ENCODE measurements around the gene KRTAP5-3. TPM values are rescaled to one million over a fixed set of nuclear protein-coding genes. Genes with fewer than 3 reads are reported as not detected.

The KRTAP5-3 gene
- total and polyA plus RNA-seq, 2 donors (not counting 1 experiment from before 2014, with no cell fraction given): not detected

- ATAC-seq (ENCODE audit: low read depth) (no peak), DNase-seq (no peak)
- Histone ChIP-seq H3K4me2 (replicated peaks; ENCODE audit: low read depth, low read length, poor library complexity, severe bottlenecking) (no peak overlapping the region), H3K4me3 (ENCODE audit: control extremely low read depth in 1 of 5, extremely low read depth in 1 of 5, insufficient read depth in 1 of 5, low read depth in 2 of 5, low read length in 4 of 5) (no peak overlapping the region), H4K20me1 (ENCODE audit: control insufficient read depth, insufficient read depth, low read length, poor library complexity, severe bottlenecking) (no peaks in the 10 kb centered on the region), H3K27ac (ENCODE audit: low read length in 2 of 2) (no peak overlapping the region), H2AFZ (ENCODE audit: insufficient read depth, low read depth, low read length, poor library complexity, severe bottlenecking) (no peak overlapping the region), H3K36me3 (replicated peaks in 1 of 2; ENCODE audit: control extremely low read depth in 1 of 2, control insufficient read depth in 1 of 2, extremely low read depth in 1 of 2, insufficient read depth in 2 of 2, low read length in 1 of 2) (no peaks in the 10 kb centered on the region), H3K79me2 (ENCODE audit: control insufficient read depth, insufficient read depth, low read length) (no peaks in the 10 kb centered on the region), H3K9me3 (ENCODE audit: control extremely low read depth in 1 of 3, control insufficient read depth in 2 of 3, insufficient read depth in 1 of 3, low read length in 2 of 3) (no peaks in the 10 kb centered on the region), H3K4me1 (ENCODE audit: control insufficient read depth in 2 of 2, insufficient read depth in 2 of 2, low read length in 2 of 2) (no peaks in the 10 kb centered on the region), H3K27me3 (replicated peaks in 1 of 4; ENCODE audit: control extremely low read depth in 1 of 4, control insufficient read depth in 3 of 4, insufficient read depth in 4 of 4, low read length in 3 of 4) (peaks cover 0 to 10% (median 0%) of the 10 kb centered on the region in 4 experiments), H3K9ac (ENCODE audit: low read length) (no peak overlapping the region)
- Mint-ChIP-seq H3K27me3 (peaks cover 13% of the 10 kb centered on the region), H3K4me1 (no peaks in the 10 kb centered on the region), H3K9me3 (ENCODE audit: insufficient read depth) (no peaks in the 10 kb centered on the region), H3K27ac (no peak overlapping the region), H3K4me3 (no peak overlapping the region)
- POLR2A ChIA-PET: no interaction called here
- no peak for TF ChIP-seq CTCF (IDR thresholded peaks at IDR 0.05)
- TF ChIP-seq EZH2 (IDR thresholded peaks at IDR 0.05; ENCODE audit: borderline replicate concordance, insufficient read depth, low read depth, low read length, poor library complexity, severe bottlenecking): no peak
- CTCF ChIA-PET: no interaction called here
- 43% methylated on average over 12 of the region's 12 CpGs for WGBS (ENCODE audit: insufficient coverage)
- intact Hi-C loops (cut with micrococcal nuclease): no loop called here
Measured at GRCh38 chr11:1645357-1645821, 37.1 kb upstream of the KRTAP5-3 start.

GRCh38 chr11:1644601-1645356 is 36.5 kb upstream of the KRTAP5-3 start:
- DNase-seq: no peak
- no peak overlapping the region for H3K9ac ChIP-seq (ENCODE audit: low read length)
- peaks cover 18% of the 10 kb centered on the region for H3K27me3 Mint-ChIP-seq
- no peak overlapping the region for H3K4me3 ChIP-seq (ENCODE audit: control extremely low read depth in 1 of 5, extremely low read depth in 1 of 5, insufficient read depth in 1 of 5, low read depth in 2 of 5, low read length in 4 of 5)
- H3K27me3 ChIP-seq (replicated peaks in 1 of 4; ENCODE audit: control extremely low read depth in 1 of 4, control insufficient read depth in 3 of 4, insufficient read depth in 4 of 4, low read length in 3 of 4): peaks cover 0 to 16% (median under 1%) of the 10 kb centered on the region in 4 experiments
- H3K9me3 ChIP-seq (ENCODE audit: control extremely low read depth in 1 of 3, control insufficient read depth in 2 of 3, insufficient read depth in 1 of 3, low read length in 2 of 3): no peaks in the 10 kb centered on the region
- no peaks in the 10 kb centered on the region for H3K79me2 ChIP-seq (ENCODE audit: control insufficient read depth, insufficient read depth, low read length)
- no peaks in the 10 kb centered on the region for H3K36me3 ChIP-seq (replicated peaks in 1 of 2; ENCODE audit: control extremely low read depth in 1 of 2, control insufficient read depth in 1 of 2, extremely low read depth in 1 of 2, insufficient read depth in 2 of 2, low read length in 1 of 2)
- H3K9me3 Mint-ChIP-seq (ENCODE audit: insufficient read depth): no peaks in the 10 kb centered on the region
- CTCF ChIA-PET: interaction anchor here (0.5 to 2.0 kb wide), 2 partner anchors 8 to 51 kb away, joined by 3 to 10 read pairs; no protein-coding TSS in a partner anchor
- no peak overlapping the region for H3K4me3 Mint-ChIP-seq
- H4K20me1 ChIP-seq (ENCODE audit: control insufficient read depth, insufficient read depth, low read length, poor library complexity, severe bottlenecking): no peaks in the 10 kb centered on the region
- POLR2A ChIA-PET: no interaction called here
- H3K4me1 ChIP-seq (ENCODE audit: control insufficient read depth in 2 of 2, insufficient read depth in 2 of 2, low read length in 2 of 2): no peaks in the 10 kb centered on the region
- TF ChIP-seq CTCF (IDR thresholded peaks at IDR 0.05): no peak
- no peak for TF ChIP-seq EZH2 (IDR thresholded peaks at IDR 0.05; ENCODE audit: borderline replicate concordance, insufficient read depth, low read depth, low read length, poor library complexity, severe bottlenecking)
- H3K4me1 Mint-ChIP-seq: no peaks in the 10 kb centered on the region
- H3K27ac ChIP-seq (ENCODE audit: low read length in 2 of 2): no peak overlapping the region
- H2AFZ ChIP-seq (ENCODE audit: insufficient read depth, low read depth, low read length, poor library complexity, severe bottlenecking): no peak overlapping the region
- 40% methylated on average over 8 of the region's 20 CpGs for WGBS (ENCODE audit: insufficient coverage)
- no peak for ATAC-seq (ENCODE audit: low read depth)
- H3K4me2 ChIP-seq (replicated peaks; ENCODE audit: low read depth, low read length, poor library complexity, severe bottlenecking): no peak overlapping the region
- no peak overlapping the region for H3K27ac Mint-ChIP-seq
- intact Hi-C loops (cut with micrococcal nuclease): no loop called here
